ENCODE data around the gene SMIM8.
"Not testable (repeated sequence)": the region's sequence is repeated elsewhere in the genome, so short reads cannot be mapped to it uniquely, and the experiment has no call there.

SMIM8 gene, protein sequence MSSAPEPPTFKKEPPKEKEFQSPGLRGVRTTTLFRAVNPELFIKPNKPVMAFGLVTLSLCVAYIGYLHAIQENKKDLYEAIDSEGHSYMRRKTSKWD

DNA sequence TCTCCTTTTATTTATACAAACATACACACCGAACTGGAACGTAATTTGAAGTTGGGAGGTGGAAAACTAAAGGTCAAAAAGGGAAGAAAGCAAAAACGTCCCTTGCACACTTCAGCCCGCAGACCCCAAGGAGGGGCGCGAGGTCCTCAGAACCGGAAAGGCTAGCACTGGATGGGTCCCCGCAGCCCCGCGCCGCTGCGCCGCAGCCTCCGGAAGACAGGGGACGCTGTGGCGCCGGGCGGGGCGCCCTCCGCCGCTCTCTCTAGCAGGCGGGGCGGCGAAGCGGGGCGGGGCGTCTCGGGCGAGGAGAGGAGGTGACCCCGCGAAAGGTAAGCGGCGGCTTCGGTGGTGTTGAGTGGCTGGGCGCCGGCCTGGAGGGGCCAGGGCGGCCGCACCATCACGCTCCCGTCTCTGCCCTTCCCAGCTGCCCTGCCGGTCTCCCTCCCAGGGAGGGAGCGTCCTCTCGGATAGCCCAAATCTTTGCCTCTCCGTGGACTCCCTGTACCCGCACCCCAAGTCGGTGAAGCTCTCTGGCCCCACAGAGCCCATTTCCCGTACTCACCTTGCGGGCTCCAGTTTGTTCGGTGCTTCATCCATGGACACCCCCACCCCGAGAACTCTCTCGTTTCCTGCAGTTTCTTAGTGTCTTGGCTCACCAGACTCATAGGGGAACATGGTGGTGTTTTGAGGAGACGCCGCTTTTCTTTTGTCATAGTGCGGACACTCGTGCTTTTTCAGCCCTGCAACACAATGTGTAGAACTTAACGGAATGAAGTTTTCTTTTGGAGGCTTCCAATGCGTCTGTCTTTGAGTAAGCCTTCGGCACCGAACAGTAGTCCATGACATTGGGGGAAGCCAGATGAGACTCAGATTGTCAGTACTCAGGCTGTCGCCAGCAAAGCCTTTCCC, at the start of gene SMIM8:
SMIM8 (plus strand) TSS at position 285 of the 909 bp plus-strand sequence. CDS start 14,444 bp downstream, outside the sequence.
- DNase-seq (ENCODE audit: low read depth, low spot score) = peak; percentile 72

DNA sequence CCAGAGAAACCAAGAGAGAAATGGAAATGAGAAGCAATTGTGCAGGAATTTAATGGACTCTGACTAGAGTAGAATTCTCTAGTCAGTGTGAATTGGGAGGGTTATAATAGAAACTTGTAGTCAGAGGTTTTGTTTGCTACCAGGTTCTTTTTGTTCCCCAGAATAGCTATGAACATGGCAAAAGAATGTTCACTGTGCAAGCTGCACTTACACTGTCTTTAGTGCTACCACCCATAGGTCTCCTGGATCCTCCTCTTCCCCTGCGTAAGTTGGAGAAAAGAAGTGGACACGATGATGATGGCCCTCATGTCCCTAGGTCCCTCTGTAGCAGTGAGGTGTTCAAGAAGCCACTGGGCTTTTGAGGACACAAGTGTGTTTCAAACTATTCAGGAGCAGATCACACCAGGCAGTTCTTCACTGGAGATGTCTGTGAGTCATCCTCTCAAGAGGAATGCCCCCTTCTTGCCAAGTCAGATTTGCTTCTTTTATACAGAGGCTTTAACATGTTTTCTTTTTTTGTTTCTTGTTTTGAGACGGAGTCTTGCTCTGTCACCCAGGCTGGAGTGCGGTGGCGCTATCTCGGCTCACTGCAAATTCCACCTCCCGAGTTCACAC, 47.6 kb upstream of the SMIM8 start:
- no peak for DNase-seq (ENCODE audit: low read depth, low spot score)

DNA sequence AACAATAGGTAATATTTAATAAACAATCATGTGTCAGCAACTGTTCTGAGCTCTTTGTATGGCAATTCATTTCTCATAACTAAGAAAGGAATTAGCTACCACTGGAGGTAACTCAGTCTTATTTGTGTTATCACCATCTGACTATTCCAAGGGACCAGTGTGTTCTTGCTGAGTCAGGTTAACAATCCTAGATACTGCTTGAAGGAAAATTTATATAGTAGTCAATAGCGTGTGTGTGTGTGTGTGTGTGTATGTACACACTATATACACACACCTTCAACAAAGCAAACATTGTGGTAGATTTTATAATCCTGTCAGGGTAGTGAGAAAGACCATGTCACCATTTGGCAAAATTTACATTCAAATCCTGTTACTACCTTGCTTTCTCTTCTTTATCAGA, 45.8 kb upstream of the SMIM8 start:
- no peak for DNase-seq (ENCODE audit: low read depth, low spot score)

DNA sequence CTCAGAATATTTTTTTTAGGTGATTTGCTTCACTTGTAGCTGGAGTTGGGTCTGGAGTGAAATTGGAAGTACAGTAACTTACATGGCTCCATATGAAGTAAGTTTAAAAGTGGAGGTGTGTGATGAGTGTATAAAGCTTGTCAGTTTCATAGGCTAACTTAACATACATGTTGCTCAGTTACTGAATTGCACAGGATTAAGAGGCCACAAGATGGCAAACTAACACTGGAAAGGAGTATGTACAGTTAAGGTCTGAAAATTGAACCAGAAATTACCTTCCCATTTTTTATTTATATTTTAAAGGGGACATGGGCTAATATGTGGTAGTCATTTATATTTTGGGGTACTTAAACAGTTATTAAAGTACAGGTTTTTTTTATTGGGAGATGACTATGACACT, 45.3 kb upstream of the SMIM8 start:
- no peak for DNase-seq (ENCODE audit: low read depth, low spot score)

DNA sequence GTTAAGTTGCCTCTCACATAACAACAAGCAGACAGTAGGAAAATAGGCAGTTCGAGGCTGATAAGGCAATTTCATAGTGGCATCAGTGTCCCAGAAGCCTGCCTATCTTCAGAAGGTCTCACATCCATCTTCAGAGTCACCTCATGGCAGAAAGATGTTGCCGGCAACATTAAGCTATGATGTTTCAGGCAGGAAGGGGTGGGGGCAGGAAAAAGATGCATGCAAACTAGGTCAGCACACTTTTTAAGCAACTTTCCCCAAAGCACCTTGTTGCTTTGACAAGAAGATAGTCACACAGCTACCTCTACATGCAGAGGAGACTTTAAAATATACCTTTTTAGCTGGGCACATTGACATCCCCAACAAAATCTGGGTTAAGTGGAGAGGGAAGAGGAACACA, 43.2 kb upstream of the SMIM8 start:
- no peak for DNase-seq (ENCODE audit: low read depth, low spot score)

DNA sequence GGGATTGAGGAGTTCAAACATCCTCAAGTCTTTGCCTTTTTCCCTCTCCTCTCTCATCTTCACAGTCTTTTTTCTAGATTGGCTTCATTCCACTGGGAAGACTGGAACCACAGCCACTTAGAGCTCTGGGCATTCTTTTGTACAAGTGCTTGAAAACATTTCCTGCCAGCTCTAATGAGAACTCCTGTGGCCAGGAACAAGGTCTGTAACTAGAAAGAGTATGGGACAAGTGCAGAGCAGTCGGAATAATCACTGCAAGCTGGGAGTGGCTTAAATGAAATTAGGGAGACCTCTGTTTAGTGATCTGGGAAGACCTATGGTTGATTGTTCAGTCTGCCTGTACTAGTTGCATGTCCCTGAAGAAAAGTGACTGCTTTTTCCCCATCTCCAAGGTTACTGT, 41.0 kb upstream of the SMIM8 start:
- no peak for DNase-seq (ENCODE audit: low read depth, low spot score)

DNA sequence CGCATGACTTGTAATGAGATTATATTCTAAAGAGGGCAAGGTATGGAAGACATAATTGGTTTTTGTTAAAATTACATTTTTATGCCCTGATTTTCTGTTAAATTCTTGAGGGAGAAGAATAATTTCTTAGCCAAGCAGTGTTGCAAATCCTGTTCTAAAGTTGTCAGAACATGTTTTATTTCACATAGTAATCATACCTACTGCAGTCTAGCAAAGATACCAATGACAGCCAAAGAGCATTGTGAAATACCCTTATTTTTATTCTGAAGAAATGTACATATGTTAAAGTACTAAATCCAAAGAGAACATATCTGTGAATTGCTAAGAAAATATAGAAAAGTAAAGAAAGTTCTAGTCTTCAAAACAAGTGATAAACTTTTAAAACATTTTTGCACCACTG, 39.6 kb upstream of the SMIM8 start:
- no peak for DNase-seq (ENCODE audit: low read depth, low spot score)

DNA sequence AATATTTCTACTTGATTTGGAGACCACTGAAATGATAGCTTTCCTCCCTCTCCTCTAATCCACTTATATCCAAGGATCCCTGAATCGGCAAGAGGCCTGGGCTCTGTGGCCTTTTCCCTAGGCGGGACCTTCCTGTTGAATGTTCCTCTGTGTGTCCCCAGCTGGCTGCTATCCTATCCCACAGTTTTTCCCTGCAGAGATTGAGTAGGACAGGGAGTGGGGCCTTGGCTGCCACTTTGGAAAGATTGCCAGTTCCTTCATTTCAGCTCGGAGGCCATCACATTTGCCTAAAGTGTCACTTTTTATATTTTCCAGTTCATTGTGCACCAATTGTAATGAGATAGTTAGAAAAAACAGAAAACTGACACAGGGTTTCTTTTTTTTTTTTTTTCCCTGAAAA, 38.9 kb upstream of the SMIM8 start:
- no peak for DNase-seq (ENCODE audit: low read depth, low spot score)

DNA sequence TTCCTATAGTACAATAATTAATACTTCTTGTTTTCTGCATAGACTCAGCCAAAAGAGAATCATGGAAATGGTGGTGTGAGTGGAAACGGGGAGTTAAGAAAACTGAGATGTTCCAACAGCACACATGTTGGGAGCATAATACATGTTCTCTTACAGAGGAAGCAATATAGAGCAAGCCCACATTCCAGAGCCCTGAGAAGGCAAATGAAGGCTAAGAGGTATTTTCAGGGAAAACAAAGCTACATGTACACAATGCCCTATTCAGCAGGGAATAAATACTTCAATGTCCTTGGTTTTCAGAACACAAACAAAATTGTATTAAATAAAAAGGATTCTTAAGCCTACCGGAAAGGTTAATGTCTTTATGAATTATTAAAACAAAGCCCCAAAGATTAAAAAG, 35.1 kb upstream of the SMIM8 start:
- DNase-seq (ENCODE audit: low read depth, low spot score) = no peak

DNA sequence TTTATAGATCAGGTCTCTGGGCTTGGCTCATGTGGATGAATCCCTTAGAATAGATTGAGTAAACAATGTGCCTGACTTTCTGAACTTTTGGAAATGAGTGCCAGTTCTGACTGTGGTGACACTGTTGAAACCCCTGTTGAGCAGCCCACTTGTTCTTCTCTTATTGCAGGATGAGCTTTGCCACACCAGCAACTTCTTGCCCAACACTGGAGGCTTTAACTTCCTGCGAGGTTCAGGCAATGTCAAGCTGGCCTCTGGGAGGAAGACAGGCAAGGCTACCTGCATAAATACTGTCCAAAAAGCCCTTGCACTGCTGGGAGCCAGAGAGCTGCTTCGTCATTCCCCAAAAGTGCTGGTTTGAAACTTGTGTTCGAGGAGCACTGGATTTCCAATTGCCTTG, 32.8 kb upstream of the SMIM8 start:
- no peak for DNase-seq (ENCODE audit: low read depth, low spot score)

DNA sequence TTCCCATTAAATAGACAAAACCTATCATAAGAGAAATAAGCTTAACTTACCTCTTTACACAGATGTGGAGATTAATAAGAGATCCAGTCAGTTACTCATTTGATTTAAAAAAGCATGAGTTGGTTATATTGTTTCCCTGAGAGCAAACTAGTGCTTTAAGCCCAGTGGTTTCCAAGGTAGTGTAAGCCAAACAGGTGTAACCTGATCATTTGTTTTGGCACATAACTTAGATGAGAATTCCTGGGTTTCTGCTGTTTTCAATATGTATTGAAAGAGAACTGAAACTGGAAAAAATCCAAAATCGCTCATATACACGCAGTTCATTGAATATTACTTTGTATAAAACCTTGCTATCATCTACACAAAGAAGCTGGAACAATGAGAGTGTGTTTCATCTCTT, 30.5 kb upstream of the SMIM8 start:
- DNase-seq (ENCODE audit: low read depth, low spot score) = no peak

DNA sequence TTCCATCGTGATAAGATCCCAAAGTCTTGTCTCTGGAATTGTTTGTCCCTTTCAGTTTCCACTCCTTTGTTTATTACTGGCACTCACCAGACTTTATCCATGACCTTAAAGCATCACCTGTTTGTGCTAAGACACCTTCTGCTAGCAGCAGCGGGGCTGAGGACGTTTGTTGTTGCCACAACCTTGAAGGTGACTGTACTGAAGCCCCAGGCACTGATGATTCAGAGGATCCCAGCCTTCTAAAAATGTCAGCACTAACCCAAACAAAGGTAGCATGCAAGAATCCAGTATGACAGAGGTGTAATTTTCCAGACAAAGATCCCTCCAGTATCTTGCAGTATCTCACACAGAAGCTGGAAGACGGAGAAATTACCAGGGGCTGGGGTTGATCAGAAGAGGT, 28.9 kb upstream of the SMIM8 start:
- DNase-seq (ENCODE audit: low read depth, low spot score) = no peak

DNA sequence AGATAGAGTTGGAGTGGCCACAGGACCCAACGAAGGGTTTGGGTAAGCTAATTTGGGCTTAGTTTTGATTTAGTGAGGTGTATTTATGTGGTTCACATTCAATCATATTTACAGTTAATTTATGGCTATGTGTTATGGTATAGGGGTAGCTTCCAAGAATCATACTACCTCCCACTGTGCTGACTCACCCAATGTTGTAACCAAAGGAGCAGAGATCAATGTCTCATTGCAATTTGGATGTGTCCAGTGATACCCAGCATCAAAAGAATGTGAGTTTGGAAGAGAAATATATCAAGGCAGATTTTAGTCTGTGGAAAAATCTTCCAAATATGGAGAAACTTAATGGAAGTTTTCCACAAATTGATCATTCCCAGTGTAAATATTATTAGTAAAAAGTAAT, 25.3 kb upstream of the SMIM8 start:
- DNase-seq (ENCODE audit: low read depth, low spot score) = no peak

DNA sequence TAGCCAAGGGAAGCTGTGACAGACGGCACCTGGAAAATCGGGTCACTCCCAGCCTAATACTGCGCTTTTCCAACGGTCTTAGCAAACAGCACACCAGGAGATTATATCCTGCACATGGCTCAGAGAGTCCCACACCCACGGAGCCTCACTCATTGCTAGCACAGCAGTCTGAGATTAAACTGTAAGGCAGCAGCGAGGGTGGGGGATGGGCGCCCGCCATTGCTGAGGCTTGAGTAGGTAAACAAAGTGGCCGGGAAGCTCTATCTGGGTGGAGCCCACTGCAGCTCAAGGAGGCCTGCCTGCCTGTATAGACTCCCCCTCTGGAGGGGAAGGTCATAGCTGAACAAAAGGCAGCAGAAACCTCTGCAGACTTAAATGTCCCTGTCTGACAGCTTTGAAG, 21.1 kb upstream of the SMIM8 start:
- not testable (repeated sequence) for DNase-seq (ENCODE audit: low read depth, low spot score)

DNA sequence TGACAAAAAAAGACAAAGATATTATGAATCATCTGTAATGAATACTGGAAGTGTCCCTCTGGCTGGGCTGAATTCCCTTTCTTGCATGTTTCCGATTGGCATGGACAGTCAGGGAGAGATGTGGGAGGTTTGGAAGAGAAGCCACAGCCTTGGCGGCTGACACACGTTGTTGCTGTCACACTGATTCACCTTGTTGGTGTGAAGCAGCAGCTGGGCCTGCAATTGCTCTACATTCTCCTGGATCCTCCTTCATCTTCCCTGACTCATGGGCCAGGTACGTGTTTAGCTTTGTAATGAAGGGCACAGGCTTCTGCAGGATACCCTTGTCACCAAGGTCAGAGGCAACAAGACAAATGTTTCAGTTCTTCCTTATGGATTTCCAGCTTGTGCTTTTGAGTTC, 13.4 kb upstream of the SMIM8 start:
- no peak for DNase-seq (ENCODE audit: low read depth, low spot score)

DNA sequence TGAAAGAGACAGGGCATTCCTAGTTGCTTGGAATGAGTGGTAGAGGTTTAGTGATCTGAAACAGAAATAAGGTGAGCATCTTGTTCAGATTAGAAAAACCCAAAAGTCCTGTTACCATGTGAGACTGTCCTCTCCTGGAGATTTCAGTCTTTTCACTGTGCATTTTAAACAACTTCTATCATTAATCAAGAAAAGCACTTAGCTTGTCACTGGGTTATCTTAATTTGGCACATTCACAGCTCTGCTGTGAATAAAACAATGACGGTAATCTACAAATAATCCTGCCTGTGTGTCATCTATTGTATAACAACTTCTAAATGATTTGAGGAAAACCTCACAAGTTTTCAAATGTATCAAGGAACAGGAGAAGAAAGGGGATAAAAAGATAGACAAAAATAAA, 9.5 kb upstream of the SMIM8 start:
- DNase-seq (ENCODE audit: low read depth, low spot score) = no peak

DNA sequence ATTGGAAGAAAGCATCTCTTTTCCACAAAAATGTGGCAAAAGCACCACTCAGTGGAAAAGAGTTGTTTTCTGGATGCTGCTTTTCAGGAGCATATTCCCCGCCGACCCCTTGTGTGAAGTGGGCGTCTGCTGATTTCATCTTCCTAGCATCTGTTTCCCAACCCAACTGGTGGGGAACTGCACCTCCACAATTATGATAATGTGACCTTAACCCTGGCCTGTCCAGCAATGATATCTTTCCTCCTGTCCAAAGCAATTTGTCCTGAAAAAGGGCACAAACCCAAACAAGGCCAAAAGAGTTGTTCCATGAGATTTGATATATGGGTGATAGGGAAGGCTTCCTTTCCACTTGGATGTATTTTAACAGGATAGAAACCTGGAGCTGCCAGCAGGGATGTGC, 7.3 kb upstream of the SMIM8 start:
- DNase-seq (ENCODE audit: low read depth, low spot score) = no peak

DNA sequence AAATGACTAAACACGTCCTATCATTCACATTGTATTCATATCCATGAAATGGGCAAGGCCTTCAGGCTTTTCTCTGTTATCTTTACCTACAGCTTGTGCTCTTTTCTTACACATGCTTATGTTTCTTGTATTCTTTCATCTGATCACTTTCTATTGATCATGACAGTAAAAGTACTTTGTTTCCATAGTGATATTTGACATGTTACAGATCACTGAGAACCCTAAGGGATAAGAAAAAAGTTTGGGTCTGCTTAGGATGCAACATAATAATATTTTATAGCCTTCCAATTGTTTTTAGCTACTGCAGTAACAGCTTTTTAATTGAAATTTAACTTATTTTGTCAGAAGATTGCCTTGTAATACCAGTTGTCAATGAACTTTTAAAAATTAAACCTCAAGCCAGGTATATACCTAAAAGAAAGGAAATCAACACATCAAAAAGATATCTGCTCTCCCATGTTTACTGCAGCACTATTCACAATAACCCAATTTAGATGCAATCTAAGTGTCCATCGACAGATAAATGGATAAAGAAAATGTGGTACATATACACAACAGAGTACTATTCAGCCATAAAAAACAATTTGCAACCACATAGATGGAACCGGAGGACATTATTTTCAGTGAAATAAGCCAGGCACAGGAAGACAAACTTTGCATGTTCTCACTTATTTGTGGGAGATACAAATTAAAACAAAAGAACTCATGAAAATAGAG, 3.0 kb upstream of the SMIM8 start:
- no peak for DNase-seq (ENCODE audit: low read depth, low spot score)

DNA sequence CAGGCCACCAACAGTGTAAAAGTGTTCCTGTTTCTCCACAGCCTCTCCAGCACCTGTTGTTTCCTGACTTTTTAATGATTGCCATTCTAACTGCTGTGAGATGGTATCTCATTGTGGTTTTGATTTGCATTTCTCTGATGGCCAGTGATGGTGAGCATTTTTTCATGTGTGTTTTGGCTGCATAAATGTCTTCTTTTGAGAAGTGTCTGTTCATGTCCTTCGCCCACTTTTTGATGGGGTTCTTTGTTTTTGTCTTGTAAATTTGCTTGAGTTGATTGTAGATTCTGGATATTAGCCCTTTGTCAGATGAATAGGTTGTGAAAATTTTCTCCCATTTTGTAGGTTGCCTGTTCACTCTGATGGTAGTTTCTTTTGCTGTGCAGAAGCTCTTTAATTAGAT, 1.5 kb downstream of the SMIM8 start:
- DNase-seq (ENCODE audit: low read depth, low spot score) = not testable (repeated sequence)

DNA sequence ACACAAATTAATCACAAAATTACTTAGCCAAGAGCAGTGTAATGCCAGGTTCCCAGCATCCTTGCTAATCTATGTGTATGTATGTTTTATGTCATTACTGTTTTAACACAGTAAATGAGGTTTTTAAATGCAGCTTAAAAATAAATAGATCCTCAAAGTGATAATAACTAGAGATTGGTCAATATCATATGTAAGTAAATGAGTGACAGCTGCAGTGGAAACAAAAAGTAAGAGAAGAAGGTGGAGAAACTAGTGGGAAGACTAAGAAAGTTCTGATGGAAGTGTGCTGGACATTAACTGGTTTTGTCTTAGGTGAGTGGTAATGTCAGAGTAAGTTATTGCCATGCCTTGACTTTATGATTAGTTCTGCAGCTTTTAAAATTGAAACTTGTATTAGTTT, 8.6 kb downstream of the SMIM8 start:
- no peak for DNase-seq (ENCODE audit: low read depth, low spot score)

DNA sequence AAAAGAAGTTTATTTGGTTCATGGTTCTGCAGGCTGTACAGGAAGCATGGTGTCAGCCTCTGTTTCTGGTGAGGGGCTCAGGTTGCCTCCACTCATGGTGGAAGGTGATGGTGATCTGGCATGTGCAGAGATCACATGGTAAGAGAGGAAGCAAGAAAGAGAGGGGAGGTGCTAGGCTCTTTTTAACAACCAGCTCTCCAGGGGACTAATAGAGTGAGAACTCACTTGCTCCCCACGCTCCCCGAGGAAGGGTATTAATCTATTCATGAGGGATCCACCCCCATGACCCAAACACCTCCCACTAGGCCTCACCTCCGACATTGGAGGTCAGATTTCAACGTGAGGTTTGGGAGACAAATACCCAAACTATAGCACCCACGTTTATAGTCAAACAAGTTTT, 10.6 kb downstream of the SMIM8 start:
- no peak for DNase-seq (ENCODE audit: low read depth, low spot score)

DNA sequence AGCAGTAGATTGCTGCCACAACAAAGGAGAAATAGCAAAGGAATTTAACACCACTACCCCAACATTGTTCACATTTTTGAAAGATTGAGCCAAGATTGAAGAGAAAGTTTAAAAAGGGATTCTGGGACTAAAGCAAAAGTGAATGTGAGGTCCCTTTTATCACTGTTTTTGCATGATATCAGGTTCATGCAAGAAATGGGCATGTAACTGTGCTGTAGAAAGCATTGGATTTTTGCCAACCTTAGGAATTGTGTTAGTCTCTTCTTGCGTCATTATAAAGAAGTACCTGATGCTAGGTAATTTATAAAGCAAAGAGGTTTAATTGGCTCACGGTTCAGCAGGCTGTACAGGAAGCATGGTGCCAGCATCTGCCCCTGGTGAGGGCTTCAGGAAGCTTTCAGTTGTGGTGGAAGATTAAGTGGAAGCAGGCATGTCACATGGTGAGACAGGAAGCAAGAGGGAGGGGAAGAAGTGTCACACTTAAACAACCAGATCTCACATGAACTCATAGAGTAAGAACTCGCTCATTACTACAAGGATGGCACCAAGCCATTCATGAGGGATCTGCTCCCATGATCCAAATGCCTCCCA, 11.3 kb downstream of the SMIM8 start:
- DNase-seq (ENCODE audit: low read depth, low spot score) = no peak
